Spleen (tissue), 11 donors: Measurements from ENCODE around the gene FBLN1. TPM values are rescaled to one million over a fixed set of nuclear protein-coding genes. Genes with fewer than 3 reads are reported as not detected.

Source experiments
- DNase-seq: peaks from one replicate; pipeline ENCODE4 v3.0.0-alpha.2; 2020
- H3K27ac ChIP-seq, 8 donors: fragments of 200-600 bp; sonication (generic) in 7 of 8; 1 replicate in 4 of 8; 2 replicates in 4 of 8; pipeline versions ENCODE4 v1.5.0 to v1.8.0; 2016 to 2021; ENCODE audit warnings: inconsistent platforms in 4 of 8, mild to moderate bottlenecking in 4 of 8, moderate library complexity in 1 of 8
- H3K27me3 ChIP-seq, 7 donors: fragments of 200-600 bp; sonication (generic) in 6 of 7; replicated peaks in 1 of 7; 1 replicate in 4 of 7; 2 replicates in 3 of 7; pipeline versions ENCODE4 v1.5.0 to v1.8.0; 2016 to 2021; ENCODE audit warnings: inconsistent platforms in 3 of 7, mild to moderate bottlenecking in 1 of 7
- H3K36me3 ChIP-seq, 6 donors: fragments of 200-600 bp; sonication (generic) in 5 of 6; 1 replicate in 4 of 6; 2 replicates in 2 of 6; pipeline versions ENCODE4 v1.5.0 to v1.8.0; 2016 to 2021; ENCODE audit warnings: inconsistent platforms in 2 of 6
- H3K4me1 ChIP-seq, 6 donors: fragments of 200-600 bp; sonication (generic) in 5 of 6; 1 replicate in 3 of 6; 2 replicates in 3 of 6; pipeline versions ENCODE4 v1.5.0 to v1.8.0; 2016 to 2021; ENCODE audit warnings: inconsistent platforms in 3 of 6
- H3K4me3 ChIP-seq, 8 donors: fragments of 200-600 bp; sonication (generic) in 7 of 8; 1 replicate in 4 of 8; 2 replicates in 4 of 8; pipeline versions ENCODE4 v1.5.0 to v1.8.0; 2016 to 2021; ENCODE audit warnings: inconsistent platforms in 4 of 8, mild to moderate bottlenecking in 4 of 8, moderate library complexity in 2 of 8
- H3K9me3 ChIP-seq, 8 donors: fragments of 200-600 bp; sonication (generic) in 7 of 8; 1 replicate in 4 of 8; 2 replicates in 4 of 8; pipeline versions ENCODE4 v1.5.0 to v1.8.0; 2016 to 2021; ENCODE audit warnings: inconsistent platforms in 4 of 8
- CTCF ChIP-seq, 11 experiments: fragments of 200-600 bp in 7 of 11; fragments of 450-650 bp in 4 of 11; sonication (generic) in 4 of 11; IDR thresholded peaks in 8 of 11; conservative IDR thresholded peaks in 3 of 11; 1 replicate in 7 of 11; 2 replicates in 4 of 11; pipeline versions ENCODE4 v1.4.0 to v1.8.0; 2016 to 2021; ENCODE audit warnings: antibody characterized with exemption in 11 of 11, inconsistent platforms in 4 of 11, mild to moderate bottlenecking in 1 of 11
- POLR2A ChIP-seq, 3 donors: fragments of 450-650 bp; IDR thresholded peaks; one replicate each; pipeline ENCODE4 v1.5.1; 2017; ENCODE audit warnings: antibody characterized with exemption in 3 of 3, mild to moderate bottlenecking in 1 of 3
- POLR2AphosphoS5 ChIP-seq, 3 donors: sonication (generic); formaldehyde crosslinking; IDR thresholded peaks; one replicate each; pipeline ENCODE4 v1.5.1; 2017; ENCODE audit warnings: antibody characterized with exemption in 3 of 3
- WGBS, 5 donors: extraction: QIAGEN DNeasy Blood & Tissue Kit in 3 of 5; methylation state at CpG; one replicate each; pipeline versions ENCODE4 v1.1.5 to v1.1.7; 2013 to 2018; 5-methylcytosine and 5-hydroxymethylcytosine counted together
- intact Hi-C: fragments of 100-400 bp; cut with DNase I; formaldehyde crosslinking; loops from one replicate; pipeline ENCODE4 v1.15.0; 2023; ENCODE audit warnings: low total_unique reads
- polyA plus RNA-seq, 3 donors: library from polyadenylated mRNA; stranded (reverse); fragments of 200-250 nt; gene quantifications; one replicate each; pipeline ENCODE4 v1.2.1, GENCODE V29; 2013
- total RNA-seq, 7 donors: library from RNA; depleted of rRNA in 3 of 7; stranded (reverse); fragments of >200 nt in 3 of 7; fragmentation: NEBNext Ultra II Directional in 4 of 7; extraction: Animal tissue kit (Norgen Biotek cat#: 25700) in 4 of 7; gene quantifications; one replicate each; pipeline versions ENCODE4 v1.1.0 to v1.2.1, GENCODE V29; 2016 to 2021
- donor health status: healthy with polysubstance abuse.
- donor health status: DM: no; HTN: no; CAD: no; lungs with moderate emphysema.
- donor health status: DM: no; HTN: no; CAD: no.
- donor health status: Bipolar disorder and iron deficiency.
- donor health status: healthy.
- donor health status: DM: no; HTN: no; CAD: no.
- donor health status: DM: yes; HTN: yes; CAD: no.

Gene FBLN1
- total and polyA plus RNA-seq, 10 donors, result 1.9 to 20.3 (median 11.0) TPM

DNA sequence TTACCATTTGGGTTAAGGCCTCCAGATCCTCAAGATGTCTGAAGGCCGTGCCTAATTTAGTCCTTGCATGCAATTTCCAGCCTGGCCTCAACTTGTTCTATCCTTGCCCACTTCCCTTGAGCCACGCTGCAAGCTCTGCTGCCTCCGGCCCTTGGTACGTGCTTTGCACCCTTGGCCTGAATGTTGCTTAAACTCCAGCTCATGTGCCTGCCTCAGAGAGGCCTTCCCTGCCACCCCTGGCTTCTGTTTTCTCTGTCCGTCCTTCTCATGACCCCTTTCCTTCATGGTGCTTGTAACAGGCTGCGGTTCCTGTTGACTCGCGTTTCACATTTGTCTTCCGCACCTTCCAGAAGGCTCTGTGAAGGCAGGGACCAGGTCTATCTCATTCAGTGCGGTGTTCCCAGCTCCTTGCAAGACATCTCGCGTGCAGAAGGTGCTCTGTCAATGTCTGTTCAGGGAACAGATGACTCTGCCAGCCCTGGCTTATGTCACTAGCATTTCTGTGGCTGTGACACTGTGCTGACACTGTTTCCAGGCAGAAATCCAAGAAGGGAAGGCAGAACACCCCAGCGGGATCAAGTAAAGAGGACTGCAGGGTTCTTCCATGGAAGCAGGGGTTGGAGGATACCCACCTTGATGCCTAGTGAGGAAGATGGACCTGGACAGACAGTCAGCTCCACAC, 61.8 kb downstream of the FBLN1 start:
- 82 to 87% (median 86%) methylated on average over 13 of the region's 13 CpGs for WGBS, 5 donors
- Histone ChIP-seq H3K4me3 (no peak overlapping the region), H3K27me3 (peaks cover 0 to 50% (median 0%) of the 10 kb centered on the region in 7 donors), H3K27ac (no peak overlapping the region), H3K4me1 (no peaks in the 10 kb centered on the region), H3K36me3 (no peaks in the 10 kb centered on the region), H3K9me3 (peaks cover 5 to 32% (median 19%) of the 10 kb centered on the region in 8 donors)
- no peak for DNase-seq
- TF ChIP-seq POLR2AphosphoS5 (IDR thresholded peaks at IDR 0.05) (no peak), POLR2A (IDR thresholded peaks at IDR 0.05) (no peak), CTCF (IDR thresholded peaks at IDR 0.05 in 8 of 11, conservative IDR thresholded peaks at IDR 0.05 in 3 of 11) (no peak)
- intact Hi-C loops, result no loop called here

- Histone ChIP-seq H3K4me3 (no peak overlapping the region), H3K27me3 (peaks cover 0 to 50% (median 0%) of the 10 kb centered on the region in 7 donors), H3K36me3 (no peaks in the 10 kb centered on the region), H3K27ac (no peak overlapping the region), H3K9me3 (peaks cover 2 to 26% (median 17%) of the 10 kb centered on the region in 8 donors), H3K4me1 (no peaks in the 10 kb centered on the region)
- 73 to 89% (median 84%) methylated on average over 2 of the region's 2 CpGs for WGBS, 5 donors
- no peak for DNase-seq
- no peak for TF ChIP-seq POLR2AphosphoS5 (IDR thresholded peaks at IDR 0.05)
- TF ChIP-seq CTCF (IDR thresholded peaks at IDR 0.05 in 8 of 11, conservative IDR thresholded peaks at IDR 0.05 in 3 of 11), result no peak
- TF ChIP-seq POLR2A (IDR thresholded peaks at IDR 0.05), result no peak
- intact Hi-C loops, result no loop called here
Measured at GRCh38 chr22:45565171-45565570, 62.5 kb downstream of the FBLN1 start.

GRCh38 chr22:45565973-45566372, 63.3 kb downstream of the FBLN1 start:
- Histone ChIP-seq H3K27ac (no peak overlapping the region), H3K4me1 (no peaks in the 10 kb centered on the region), H3K4me3 (no peak overlapping the region), H3K27me3 (peaks cover 0 to 50% (median 0%) of the 10 kb centered on the region in 7 donors), H3K9me3 (peaks cover 0 to 26% (median 16%) of the 10 kb centered on the region in 8 donors), H3K36me3 (no peaks in the 10 kb centered on the region)
- intact Hi-C loops, result no loop called here
- TF ChIP-seq POLR2A (IDR thresholded peaks at IDR 0.05), result no peak
- no peak for TF ChIP-seq POLR2AphosphoS5 (IDR thresholded peaks at IDR 0.05)
- no peak for TF ChIP-seq CTCF (IDR thresholded peaks at IDR 0.05 in 8 of 11, conservative IDR thresholded peaks at IDR 0.05 in 3 of 11)
- 86 to 93% (median 87%) methylated on average over 7 of the region's 7 CpGs for WGBS, 5 donors
- DNase-seq, result no peak

- H3K4me1 ChIP-seq, result no peaks in the 10 kb centered on the region
- H3K27me3 ChIP-seq, result peaks cover 0 to 42% (median 0%) of the 10 kb centered on the region in 7 donors
- no peak overlapping the region for H3K4me3 ChIP-seq
- no peak overlapping the region for H3K27ac ChIP-seq
- intact Hi-C loops, result no loop called here
- peaks cover 0 to 31% (median 21%) of the 10 kb centered on the region in 8 donors for H3K9me3 ChIP-seq
- DNase-seq, result no peak
- H3K36me3 ChIP-seq, result no peaks in the 10 kb centered on the region
- TF ChIP-seq POLR2AphosphoS5 (IDR thresholded peaks at IDR 0.05) (no peak), POLR2A (IDR thresholded peaks at IDR 0.05) (no peak), CTCF (IDR thresholded peaks at IDR 0.05 in 8 of 11, conservative IDR thresholded peaks at IDR 0.05 in 3 of 11) (no peak)
Measured at GRCh38 chr22:45568213-45568612, 65.5 kb downstream of the FBLN1 start.
